HUDEP-2 (cell line): ENCODE data around the gene KLF15.

Experiments
- DNase-seq, 76 experiments: peaks; one replicate each; lab custom pipeline; 2025; ENCODE audit not compliant: unreplicated experiment in 76 of 76; lab: John Stamatoyannopoulos, UW

KLF15 gene

GRCh38 chr3:126357295-126358037, at the start of gene KLF15:
Gene KLF15, minus strand, starts transcription at chr3:126357408. Its CDS starts 4,486 bp downstream, at chr3:126352922.
- peak in 70 of 76 experiments; percentile 3 to 83 (median 64) for DNase-seq

GRCh38 chr3:126406389-126407296, 49.4 kb upstream of the KLF15 start:
- DNase-seq, result no peak

DNA sequence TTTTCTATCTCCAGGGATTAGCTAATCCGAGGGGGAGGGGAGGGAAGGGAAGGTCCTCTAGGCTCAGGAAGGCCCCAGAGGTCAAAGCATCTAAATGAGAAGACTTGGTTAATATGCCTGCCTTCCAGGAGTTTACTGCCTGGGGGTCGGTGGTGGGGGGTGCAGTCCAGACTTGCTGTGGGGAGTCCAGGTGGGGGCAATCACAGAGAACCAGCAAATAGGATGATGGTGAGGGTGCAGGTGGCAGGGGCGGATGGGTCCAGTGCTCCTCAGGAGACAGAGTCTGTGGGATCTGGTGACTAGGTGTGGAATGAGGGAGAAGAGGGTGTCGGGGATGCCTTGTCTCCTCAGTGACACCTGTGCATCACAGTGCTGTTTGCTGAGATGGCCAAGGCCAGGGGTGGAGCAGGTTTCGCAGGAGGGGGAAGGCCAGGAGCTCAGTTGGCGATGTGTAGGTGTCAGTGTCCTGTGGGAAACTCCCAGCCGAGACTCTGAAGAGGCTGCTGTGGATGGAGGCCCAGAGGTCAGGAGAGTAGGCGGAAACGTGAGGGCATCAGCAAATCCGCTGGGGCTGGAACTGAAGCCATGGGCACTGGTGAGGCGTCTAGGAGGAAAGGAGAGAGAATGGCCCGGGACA, 45.6 kb upstream of the KLF15 start:
- DNase-seq, result no peak

GRCh38 chr3:126402178-126402577, 45.0 kb upstream of the KLF15 start:
- DNase-seq, result no peak

DNA sequence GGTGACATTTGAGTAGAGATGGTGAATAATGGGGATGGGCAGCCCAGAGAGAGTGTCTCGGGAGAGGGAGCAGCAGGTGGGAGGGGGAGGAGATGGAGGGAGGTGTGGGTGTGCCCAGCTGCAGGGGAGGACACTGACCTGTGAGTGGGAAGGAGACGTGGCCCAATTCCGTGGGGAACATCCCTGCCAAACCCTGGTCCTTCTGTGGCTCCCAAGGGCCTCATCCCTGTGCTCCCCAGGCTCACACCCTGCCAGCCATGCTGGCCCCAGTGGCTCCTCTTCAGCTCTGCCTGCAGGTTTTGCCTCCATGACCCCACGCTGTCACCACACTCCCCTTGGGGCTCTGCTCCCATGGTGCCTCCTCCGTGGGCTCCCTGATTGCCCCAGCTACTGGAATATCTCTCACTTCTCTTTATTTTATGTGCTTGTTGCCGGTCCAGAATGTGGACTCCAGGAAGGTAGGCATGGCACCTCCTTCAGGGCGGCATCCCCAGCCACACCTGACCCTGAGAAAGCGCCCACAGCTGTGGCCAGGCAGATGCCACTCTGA, 44.5 kb upstream of the KLF15 start:
- DNase-seq, result no peak

GRCh38 chr3:126399756-126400155, 42.5 kb upstream of the KLF15 start:
- no peak for DNase-seq

DNA sequence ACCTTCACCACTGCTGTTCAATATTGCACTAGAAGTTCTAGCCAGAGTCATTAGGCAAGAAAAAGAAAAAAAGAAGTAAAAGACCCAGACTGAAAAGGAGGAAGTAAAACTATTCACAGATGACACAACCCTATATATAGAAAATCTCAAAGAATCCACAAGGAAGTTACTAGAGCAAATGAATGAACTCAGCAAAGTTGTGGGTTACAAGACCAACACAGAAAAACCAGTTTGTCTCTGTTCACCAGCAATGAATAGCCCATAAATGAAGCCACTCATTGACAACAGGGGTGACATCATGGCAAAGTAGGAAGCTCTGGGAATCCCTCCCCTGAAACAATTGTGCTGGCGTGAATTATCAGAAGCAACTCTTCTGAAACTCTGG, 42.1 kb upstream of the KLF15 start:
- DNase-seq, result no peak

GRCh38 chr3:126398423-126399350, 41.5 kb upstream of the KLF15 start:
- no peak for DNase-seq

DNA sequence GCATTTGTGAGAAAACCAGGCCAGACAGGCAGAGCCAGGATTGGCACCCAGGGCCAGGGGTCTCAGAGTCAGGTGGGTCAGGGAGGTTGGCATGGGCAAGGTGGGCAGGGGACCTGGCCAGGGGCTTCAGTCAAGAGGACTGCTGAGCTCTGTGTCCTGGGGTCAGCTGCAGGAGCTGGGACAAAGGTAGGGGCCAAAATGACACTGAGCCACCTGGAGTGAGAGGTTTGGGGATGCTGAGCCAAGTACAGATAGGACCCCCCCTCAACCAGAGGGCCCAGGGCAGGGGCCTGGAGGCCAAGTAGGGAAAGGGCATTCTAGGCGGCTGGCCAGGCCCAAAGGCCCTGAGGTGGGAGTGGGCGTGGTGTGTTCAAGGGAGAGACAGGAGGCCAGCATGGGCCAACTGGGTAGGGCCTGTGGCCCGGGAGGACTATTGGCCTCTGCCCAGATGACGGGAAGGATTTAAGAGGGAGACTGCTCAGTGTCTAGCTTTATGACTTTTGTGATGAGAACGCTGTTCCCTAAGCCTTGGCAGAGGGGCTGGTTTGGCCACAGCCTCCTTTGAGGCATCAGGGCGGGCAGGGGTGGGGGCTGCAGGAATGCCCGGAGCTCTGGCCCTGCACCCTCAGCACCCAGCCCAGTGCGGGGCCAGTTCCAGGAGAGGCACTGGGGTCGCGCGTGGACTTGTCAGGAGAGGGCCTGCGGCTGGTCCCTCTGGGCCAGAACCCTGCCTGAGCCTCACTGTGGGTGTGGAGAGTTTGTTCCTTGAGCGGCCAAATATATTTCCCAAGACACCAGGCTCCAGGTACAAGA, 40.6 kb upstream of the KLF15 start:
- DNase-seq, result no peak

DNA sequence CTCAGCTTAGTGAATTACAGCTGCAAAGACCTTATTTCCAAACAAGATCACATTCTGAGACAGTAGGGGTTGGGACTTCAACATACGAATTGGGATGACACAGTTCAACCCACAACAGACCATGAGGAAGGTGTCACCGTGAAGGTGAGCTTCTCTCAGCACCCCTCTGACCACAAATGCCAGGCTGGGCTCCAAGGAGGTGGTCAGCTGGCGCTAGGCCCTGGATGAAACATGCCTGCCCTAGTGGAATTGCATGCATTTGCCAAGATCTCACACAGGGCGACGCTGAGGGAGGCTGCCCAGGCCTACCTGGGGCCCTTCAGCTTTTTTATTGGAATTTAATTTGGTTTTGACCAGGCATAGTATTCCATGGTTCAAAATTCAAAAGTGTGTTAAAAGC, 39.3 kb upstream of the KLF15 start:
- DNase-seq, result no peak

DNA sequence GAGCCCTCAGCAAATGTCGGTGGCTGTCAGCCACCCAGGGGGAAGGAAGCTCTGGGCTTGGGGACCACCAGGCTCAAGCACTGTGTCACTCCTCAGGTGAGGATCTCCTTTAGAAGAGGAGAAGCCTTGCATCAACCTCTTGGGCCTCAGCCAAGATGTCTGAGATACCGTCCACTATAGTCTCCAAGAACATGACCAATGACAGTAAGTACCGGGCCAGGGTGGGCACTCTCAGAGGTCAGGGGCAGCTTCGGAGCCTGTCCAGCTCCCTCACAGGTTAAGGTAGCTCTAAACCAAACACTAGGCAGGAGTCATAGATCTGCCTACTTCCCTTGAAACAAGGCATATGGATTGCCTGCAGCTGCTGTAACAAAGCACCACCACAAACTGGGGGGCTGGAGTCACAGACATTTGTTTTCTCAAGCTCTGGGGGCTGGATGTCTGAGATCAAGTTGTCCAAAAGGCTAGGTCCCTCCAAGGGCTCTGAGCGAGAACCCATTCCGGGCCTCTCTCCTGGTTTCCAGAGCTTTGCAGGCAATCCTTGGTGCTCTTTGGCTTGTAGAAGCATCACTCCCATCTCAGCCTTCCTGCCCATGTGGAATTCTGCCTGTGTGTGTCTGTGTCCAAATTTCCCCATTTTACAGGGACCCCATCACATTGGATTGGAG, 38.8 kb upstream of the KLF15 start:
- DNase-seq, result no peak

DNA sequence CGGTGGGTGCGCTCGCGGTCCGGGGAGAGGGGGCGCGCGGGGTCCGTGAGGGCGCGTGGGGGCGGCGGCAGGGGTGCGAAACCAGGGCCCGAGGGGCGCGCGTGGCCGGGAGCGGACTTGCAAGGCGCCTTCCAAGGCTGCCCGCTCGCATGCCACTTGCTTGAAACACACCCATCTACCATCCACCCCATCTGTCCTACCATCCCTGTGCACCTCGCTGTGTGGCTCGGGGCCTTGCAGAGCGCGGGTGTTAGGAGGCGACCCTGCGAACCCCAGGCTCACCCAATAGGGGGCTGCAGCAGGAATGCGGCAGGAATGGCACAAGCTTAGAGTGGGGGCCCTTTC, 37.7 kb upstream of the KLF15 start:
- no peak for DNase-seq

DNA sequence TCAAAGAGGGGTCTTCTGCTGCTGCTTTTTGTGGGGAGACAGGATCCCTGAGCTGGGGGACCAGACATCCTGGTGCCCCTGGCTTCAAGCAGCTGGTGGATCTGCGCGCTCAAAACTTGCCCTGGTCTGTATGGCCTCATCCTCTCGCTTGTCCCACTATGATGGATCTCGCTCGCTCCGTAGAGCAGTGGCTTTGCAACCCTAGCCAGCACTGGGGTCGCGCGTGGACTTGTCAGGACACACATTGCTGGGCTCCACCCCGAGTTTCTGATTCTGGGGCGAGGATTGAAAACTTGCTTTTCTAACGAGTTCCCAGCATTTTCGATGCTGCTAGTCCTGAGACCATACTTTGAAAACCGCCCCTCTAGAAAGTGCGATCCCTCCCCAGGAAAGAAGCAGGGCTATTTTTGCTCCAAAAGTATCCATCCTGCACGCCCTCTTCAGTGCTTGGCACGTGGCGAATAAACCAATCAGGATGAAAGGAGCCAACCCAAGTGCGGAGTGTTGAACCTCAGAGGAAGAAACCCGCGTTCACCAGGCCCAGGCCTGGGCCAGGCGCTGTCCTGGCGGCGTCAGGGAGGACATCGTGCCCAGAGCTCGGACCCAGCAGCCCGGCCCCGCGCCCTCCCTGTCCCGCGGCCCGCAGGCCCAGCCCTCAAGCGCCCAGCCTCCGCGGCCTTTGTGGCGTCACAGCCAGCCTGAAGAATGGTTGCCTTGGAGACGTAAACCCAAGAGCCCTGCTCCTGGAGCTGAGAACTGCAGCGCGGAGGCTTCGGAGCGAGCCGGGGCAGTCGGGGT, 37.2 kb upstream of the KLF15 start, which contains the start of gene CFAP100:
Gene CFAP100 (plus strand): TSS at position 731 of the 798 bp plus-strand sequence. CDS start 1,092 bp downstream, outside the sequence.
- no peak for DNase-seq

DNA sequence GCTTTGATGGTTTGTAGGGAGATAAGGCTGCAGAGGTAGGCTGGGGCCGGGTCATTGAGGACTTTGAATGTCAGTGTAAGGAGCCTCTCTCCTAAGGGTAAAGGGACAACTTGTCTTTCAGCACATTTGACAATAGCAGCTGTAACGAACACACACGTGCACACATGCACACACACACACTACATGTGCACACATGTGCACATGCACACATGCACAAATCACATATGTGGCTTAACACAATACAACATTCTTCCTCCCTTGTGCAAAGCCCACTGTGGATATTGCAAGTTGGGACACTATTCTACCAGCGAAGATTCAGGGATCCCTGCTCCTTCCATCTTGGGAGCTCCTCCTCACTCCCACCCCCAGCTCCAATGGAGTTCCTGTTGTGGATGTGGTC, 36.4 kb upstream of the KLF15 start:
- DNase-seq, result no peak

GRCh38 chr3:126392246-126392645, 35.0 kb upstream of the KLF15 start:
- DNase-seq, result no peak

DNA sequence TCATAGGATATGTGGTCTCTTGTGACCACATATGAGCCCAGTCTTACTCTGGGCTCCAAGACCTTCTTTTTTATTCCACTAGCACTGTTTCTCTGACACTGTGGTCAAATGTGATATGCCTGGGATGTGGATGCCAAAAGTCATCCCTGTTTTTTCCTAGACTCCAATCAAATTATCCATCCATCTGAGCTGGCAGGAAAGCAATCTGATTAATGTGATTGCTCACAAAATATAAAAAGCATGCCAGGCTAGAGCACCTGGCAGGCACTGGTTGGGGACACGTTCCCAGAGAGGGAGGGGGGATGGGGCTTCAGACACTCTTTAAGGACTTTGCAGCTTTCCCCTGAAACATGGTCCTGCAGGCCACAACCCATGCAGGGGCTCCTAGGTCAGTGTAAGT, 34.4 kb upstream of the KLF15 start:
- DNase-seq, result no peak

DNA sequence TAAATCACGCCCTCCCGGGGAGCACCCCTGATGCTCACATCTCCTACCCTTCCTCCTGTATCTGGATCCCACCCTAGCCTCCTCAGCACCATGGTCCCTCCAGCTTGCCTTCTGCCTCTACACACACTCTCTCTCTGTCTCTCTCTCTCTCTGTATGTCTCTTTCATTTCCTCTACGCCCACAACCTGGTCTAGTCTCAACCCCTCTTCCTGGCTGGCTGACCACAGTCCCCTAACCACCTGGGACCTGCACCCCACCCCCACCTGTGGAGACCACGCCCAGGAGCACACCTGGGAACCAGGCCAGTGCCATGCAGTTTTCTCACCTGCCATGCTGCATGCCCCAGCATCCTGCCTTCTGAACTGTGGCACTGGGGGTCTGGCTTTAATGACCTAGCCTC, 33.5 kb upstream of the KLF15 start:
- DNase-seq, result no peak

DNA sequence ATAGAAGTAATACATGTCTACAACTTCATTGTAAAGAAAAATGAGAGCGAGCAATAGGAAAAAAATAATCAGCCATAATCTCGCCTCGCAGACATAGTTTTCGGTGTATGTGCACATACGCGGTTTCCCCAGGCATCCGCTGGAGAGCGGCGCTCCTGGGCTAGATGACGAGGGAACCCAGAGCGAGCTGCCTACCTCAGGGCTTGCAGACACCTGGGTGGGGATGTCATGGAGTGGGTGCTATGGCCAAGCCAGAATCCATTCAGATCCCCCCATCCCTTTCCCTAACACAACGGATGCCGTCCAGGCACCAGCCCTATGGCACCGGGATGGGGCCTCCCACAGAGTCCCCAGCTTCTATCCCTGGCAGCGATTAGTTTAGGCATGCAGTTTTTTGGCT, 33.0 kb upstream of the KLF15 start:
- no peak for DNase-seq
